Fibroblast of lung (primary cell): ENCODE measurements around the gene TOX2. TPM values are rescaled to one million over a fixed set of nuclear protein-coding genes. Genes with fewer than 3 reads are reported as not detected.

Experiments
- DNase-seq, 2 donors: peaks; one replicate each; pipeline versions ENCODE4 v3.0.0 to v3.0.0-alpha.2; 2010; ENCODE audit warnings: low read depth in 2 of 2
- H2AFZ ChIP-seq: 2 replicates; pipeline ENCODE4 v1.5.1; 2012; ENCODE audit warnings: low read length, control low read depth, inconsistent platforms
- H3K27ac ChIP-seq: 2 replicates; pipeline ENCODE4 v1.5.1; 2011; ENCODE audit warnings: low read length, control low read depth; ENCODE audit not compliant: insufficient read depth
- H3K27me3 ChIP-seq: 2 replicates; pipeline ENCODE4 v1.5.1; 2011; ENCODE audit warnings: mild to moderate bottlenecking, low read length; ENCODE audit not compliant: control insufficient read depth, insufficient read depth
- H3K36me3 ChIP-seq: 2 replicates; pipeline ENCODE4 v1.5.1; 2011; ENCODE audit warnings: low read length; ENCODE audit not compliant: control insufficient read depth, insufficient read depth
- H3K4me1 ChIP-seq: 2 replicates; pipeline ENCODE4 v1.5.1; 2011; ENCODE audit warnings: low read length; ENCODE audit not compliant: control insufficient read depth, insufficient read depth; ENCODE audit errors: extremely low read depth
- H3K4me2 ChIP-seq: 2 replicates; pipeline ENCODE4 v1.5.1; 2011; ENCODE audit warnings: low read length, control low read depth; ENCODE audit not compliant: insufficient read depth; ENCODE audit errors: extremely low read depth
- H3K4me3 ChIP-seq, 4 experiments: fragments of 200-600 bp in 1 of 4; sonication (generic) in 1 of 4; replicated peaks in 1 of 4; 2 replicates each; pipeline ENCODE4 v1.5.1; 2011 to 2016; ENCODE audit warnings: low read length in 4 of 4, low read depth in 3 of 4, mild to moderate bottlenecking in 3 of 4, control low read depth in 2 of 4, inconsistent platforms in 1 of 4, mixed read lengths in 1 of 4; ENCODE audit not compliant: insufficient read depth in 1 of 4; ENCODE audit errors: control extremely low read depth in 1 of 4
- H3K79me2 ChIP-seq: 2 replicates; pipeline ENCODE4 v1.5.1; 2012; ENCODE audit warnings: mild to moderate bottlenecking, low read length, inconsistent platforms; ENCODE audit not compliant: control insufficient read depth, insufficient read depth
- H3K9ac ChIP-seq: 2 replicates; pipeline ENCODE4 v1.5.1; 2011; ENCODE audit warnings: mild to moderate bottlenecking, low read length, control low read depth; ENCODE audit not compliant: insufficient read depth
- H3K9me3 ChIP-seq: 2 replicates; pipeline ENCODE4 v1.5.1; 2012; ENCODE audit warnings: low read depth, low read length; ENCODE audit not compliant: control insufficient read depth, insufficient read depth
- H4K20me1 ChIP-seq: 2 replicates; pipeline ENCODE4 v1.5.1; 2011; ENCODE audit warnings: low read length; ENCODE audit not compliant: control insufficient read depth, insufficient read depth; ENCODE audit errors: extremely low read depth
- EZH2 ChIP-seq: IDR thresholded peaks from 2 replicates; pipeline ENCODE4 v1.5.1; 2012; ENCODE audit warnings: low read length, control low read depth, mild to moderate bottlenecking; ENCODE audit errors: missing control alignments
- polyA plus RNA-seq, 2 donors: library from polyadenylated mRNA; depleted of rRNA in 1 of 2; stranded (reverse) in 1 of 2; unstranded in 1 of 2; fragments of >200 nt; gene quantifications; 2 replicates each; pipeline ENCODE4 v1.2.1, GENCODE V29; 2011 to 2012; ENCODE audit warnings: missing spikeins in 1 of 2
- total RNA-seq: library from RNA; depleted of rRNA; stranded (reverse); fragments of >200 nt; gene quantifications from 2 replicates; pipeline ENCODE4 v1.2.1, GENCODE V29; 2014
- TF ChIP-seq, protein P1 (sequence below), 2 donors: IDR thresholded peaks in 1 of 2; conservative IDR thresholded peaks in 1 of 2; 1 replicate in 1 of 2; 2 replicates in 1 of 2; pipeline ENCODE4 v1.5.1; 2011 to 2012; ENCODE audit warnings: low read length in 2 of 2, control low read depth in 1 of 2, inconsistent platforms in 1 of 2, low read depth in 1 of 2, mild to moderate bottlenecking in 1 of 2

Gene TOX2
- total and polyA plus RNA-seq, 2 donors (not counting 1 experiment from before 2014, with no cell fraction given) = 5.9 to 9.6 TPM

DNA sequence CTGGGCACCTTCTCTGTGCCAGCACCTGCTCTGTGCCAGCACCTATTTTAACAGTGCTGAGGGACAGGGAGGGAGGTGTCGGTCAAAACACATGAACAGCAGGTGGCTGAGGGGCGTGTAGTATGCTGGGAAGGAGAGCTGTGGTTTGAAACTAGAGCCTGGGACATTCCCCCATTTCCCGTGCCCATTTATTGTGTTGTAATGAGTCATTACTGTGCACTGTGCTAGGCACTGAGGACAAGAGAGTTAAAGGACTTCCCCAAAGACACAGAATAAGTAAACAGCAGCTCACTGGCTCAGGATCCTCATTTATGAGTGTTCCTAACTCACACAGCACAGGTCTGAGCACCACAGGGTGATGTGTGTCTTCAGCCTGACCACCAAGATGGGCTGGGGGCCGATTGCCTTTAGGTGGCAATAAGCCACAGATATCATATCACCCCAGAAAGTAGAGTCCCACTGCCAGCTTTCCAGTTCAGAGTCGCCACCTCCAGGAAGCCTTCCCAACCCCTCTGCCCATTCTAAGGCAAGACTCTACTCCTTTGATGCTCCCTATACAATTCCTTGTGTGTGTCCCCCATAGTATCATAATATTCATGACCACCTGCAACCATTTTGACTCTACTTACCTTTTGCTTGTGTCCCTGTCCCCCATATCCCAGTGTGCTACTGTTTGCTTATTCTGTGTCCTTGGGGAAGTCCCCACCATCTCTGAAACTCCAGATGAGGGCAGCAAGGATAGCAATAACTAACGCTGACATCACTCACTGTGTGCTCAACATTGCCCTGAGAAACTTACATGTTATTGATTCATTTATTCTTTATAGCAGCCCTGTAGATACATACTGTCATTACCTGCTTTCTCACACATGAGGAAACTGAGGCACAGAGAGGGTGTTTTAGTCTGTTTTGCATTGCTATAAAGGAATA is 87.3 kb downstream of the TOX2 start:
- no peaks in the 10 kb centered on the region for H3K9me3 ChIP-seq
- no peaks in the 10 kb centered on the region for H3K4me1 ChIP-seq
- no peak overlapping the region for H2AFZ ChIP-seq
- no peak overlapping the region for H3K4me3 ChIP-seq
- TF ChIP-seq EZH2 = no peak
- TF ChIP-seq, protein P1, sequence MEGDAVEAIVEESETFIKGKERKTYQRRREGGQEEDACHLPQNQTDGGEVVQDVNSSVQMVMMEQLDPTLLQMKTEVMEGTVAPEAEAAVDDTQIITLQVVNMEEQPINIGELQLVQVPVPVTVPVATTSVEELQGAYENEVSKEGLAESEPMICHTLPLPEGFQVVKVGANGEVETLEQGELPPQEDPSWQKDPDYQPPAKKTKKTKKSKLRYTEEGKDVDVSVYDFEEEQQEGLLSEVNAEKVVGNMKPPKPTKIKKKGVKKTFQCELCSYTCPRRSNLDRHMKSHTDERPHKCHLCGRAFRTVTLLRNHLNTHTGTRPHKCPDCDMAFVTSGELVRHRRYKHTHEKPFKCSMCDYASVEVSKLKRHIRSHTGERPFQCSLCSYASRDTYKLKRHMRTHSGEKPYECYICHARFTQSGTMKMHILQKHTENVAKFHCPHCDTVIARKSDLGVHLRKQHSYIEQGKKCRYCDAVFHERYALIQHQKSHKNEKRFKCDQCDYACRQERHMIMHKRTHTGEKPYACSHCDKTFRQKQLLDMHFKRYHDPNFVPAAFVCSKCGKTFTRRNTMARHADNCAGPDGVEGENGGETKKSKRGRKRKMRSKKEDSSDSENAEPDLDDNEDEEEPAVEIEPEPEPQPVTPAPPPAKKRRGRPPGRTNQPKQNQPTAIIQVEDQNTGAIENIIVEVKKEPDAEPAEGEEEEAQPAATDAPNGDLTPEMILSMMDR (conservative IDR thresholded peaks at IDR 0.05 in 1 of 2, IDR thresholded peaks at IDR 0.05 in 1 of 2; ENCODE audit: low read depth in 1 of 2, low read length in 2 of 2) = no peak
- H4K20me1 ChIP-seq = no peaks in the 10 kb centered on the region
- no peak overlapping the region for H3K9ac ChIP-seq
- no peaks in the 10 kb centered on the region for H3K27me3 ChIP-seq
- no peaks in the 10 kb centered on the region for H3K79me2 ChIP-seq
- no peak for DNase-seq
- peaks cover 5% of the 10 kb centered on the region for H3K36me3 ChIP-seq
- H3K27ac ChIP-seq = no peak overlapping the region
- no peak overlapping the region for H3K4me2 ChIP-seq

DNA sequence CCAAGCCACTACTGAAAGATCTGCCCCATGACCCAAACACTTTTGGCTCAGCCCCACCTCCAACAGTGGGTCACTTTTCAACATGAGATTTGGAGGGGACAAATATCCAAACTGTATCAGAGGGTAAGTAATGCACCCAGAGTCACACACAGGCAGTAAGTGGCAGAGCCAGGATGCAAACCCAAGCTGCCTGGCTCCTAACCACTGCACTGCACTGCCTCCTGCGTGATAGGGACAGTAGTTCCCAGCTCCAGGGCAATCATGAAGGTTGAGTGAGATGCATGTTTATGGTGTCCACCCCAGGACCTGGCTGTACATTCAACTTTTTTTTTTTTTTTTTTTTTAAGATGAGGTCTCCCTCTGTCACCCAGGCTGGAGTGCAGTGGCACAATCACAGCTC is 88.2 kb downstream of the TOX2 start:
- H3K27ac ChIP-seq = no peak overlapping the region
- TF ChIP-seq, protein P1 (conservative IDR thresholded peaks at IDR 0.05 in 1 of 2, IDR thresholded peaks at IDR 0.05 in 1 of 2; ENCODE audit: low read depth in 1 of 2, low read length in 2 of 2) = no peak
- TF ChIP-seq EZH2 = no peak
- H3K4me3 ChIP-seq = no peak overlapping the region
- H2AFZ ChIP-seq = no peak overlapping the region
- no peak overlapping the region for H3K9ac ChIP-seq
- no peak for DNase-seq
- H3K36me3 ChIP-seq = peaks cover 5% of the 10 kb centered on the region
- no peaks in the 10 kb centered on the region for H3K9me3 ChIP-seq
- no peak overlapping the region for H3K4me2 ChIP-seq
- H4K20me1 ChIP-seq = no peaks in the 10 kb centered on the region
- H3K79me2 ChIP-seq = no peaks in the 10 kb centered on the region
- H3K4me1 ChIP-seq = no peaks in the 10 kb centered on the region
- H3K27me3 ChIP-seq = no peaks in the 10 kb centered on the region

DNA sequence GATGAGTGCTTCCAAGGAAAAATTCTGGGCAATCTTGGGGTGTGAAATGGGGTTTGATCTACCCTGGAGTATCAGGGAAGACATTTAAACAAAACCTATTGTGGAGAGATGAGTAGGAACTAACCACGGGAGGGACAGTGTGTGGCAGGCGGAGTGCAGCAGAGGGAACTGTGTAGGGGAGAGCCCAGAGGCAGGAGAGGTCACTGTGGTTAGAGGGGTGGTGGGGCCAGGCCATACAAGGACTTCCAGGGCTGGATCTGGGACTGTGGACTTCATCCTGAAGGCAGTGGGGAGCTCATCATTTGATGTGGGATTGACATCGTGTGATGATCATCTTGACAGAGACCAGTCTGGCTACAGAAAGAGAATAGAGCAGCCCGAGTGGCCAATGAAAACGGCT is 89.0 kb downstream of the TOX2 start:
- H3K27me3 ChIP-seq = no peaks in the 10 kb centered on the region
- no peaks in the 10 kb centered on the region for H3K9me3 ChIP-seq
- no peak overlapping the region for H3K9ac ChIP-seq
- DNase-seq = no peak
- no peaks in the 10 kb centered on the region for H3K4me1 ChIP-seq
- peaks cover 5% of the 10 kb centered on the region for H3K36me3 ChIP-seq
- no peak overlapping the region for H3K4me3 ChIP-seq
- no peaks in the 10 kb centered on the region for H4K20me1 ChIP-seq
- H3K27ac ChIP-seq = no peak overlapping the region
- no peaks in the 10 kb centered on the region for H3K79me2 ChIP-seq
- no peak overlapping the region for H2AFZ ChIP-seq
- no peak for TF ChIP-seq EZH2
- TF ChIP-seq, protein P1 (conservative IDR thresholded peaks at IDR 0.05 in 1 of 2, IDR thresholded peaks at IDR 0.05 in 1 of 2; ENCODE audit: low read depth in 1 of 2, low read length in 2 of 2) = no peak
- no peak overlapping the region for H3K4me2 ChIP-seq
